GM21447 (cell line): ENCODE data around the gene PLXDC2.

Source experiments
- ATAC-seq: cut with Tn5 transposase; IDR thresholded peaks from one replicate; pipeline ENCODE4 v1.9.1; 2021; ENCODE audit not compliant: unreplicated experiment

PLXDC2 gene

DNA sequence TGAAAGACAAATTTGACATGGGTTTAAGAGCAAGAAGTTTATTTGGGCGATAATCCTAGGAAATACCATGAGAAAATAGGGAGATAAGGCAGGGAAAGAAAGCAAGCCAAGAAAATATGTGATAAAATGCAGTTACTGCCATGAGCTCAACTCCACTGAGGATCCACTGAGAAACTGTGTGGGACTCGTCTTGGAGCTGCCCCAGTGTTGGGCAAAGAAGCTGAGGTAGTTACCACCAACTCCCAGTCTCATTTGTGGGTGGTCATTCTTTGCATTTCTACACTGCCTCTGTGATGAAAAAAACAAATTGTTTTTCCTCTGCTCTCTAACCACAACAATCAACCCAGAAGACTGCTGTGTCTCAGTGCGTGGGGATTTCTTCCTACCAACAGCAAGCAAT lies 498.2 kb downstream of the PLXDC2 start:
- no peak for ATAC-seq

DNA sequence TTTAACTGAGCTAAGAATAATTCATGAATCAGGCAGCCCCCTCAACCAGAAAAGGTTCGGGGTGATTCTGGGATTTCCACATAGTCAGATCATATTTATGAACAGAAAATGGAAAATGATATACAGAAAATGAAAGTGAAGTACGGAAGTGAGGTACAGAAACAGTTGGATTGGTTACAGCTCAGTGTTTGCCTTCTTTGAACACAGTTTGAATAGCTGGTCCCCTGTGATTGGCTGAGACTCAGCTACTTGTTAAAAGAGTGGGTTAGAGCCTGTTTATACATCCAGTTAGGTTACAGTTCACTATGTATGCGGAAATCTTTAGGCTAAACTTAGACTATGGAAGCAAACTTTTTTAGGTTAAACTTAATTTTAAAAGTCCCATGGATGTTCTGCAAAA lies 511.7 kb downstream of the PLXDC2 start:
- no peak for ATAC-seq

DNA sequence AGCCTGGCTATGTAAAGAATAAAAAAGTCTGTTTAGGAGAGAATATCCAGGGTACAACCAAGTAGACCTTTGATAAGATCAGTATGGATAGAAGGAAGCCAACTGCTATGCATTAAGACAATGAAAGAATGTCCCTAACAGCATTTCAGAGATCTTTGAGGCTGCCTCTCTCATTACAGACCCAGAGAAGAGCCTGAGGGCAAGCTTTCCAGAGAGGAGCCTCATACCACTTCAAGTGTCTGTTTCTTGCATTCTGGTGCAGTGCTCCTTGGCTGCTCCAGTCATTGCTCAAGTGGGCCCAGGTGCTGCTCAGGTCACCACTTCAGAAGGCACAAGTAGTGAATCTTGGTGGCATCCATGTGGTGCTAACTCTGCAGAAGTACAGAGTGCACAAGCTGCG lies 514.0 kb downstream of the PLXDC2 start:
- ATAC-seq, result no peak

DNA sequence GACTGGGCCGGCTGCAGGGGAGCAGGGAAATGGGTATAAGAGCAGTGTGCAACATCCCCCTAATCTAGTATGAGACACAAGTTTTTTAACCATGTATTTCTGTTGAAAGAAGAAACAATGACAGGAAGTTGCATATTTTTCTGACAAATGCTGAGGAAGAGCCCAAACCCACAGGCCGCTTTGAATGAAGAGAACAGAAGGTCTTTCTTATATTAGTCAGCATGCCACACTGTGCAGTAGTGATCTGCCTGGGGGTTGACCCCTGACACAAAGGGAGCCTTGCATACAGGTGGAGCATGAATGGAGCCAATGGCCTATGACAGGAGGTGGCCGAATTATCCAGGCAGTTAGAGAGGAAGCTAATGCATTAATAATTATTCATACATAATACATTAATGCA lies 518.3 kb downstream of the PLXDC2 start:
- no peak for ATAC-seq
